Stimulated activated naive B cell treated with anti-CD40 and anti-IgM and Interleukin-4, amounts not matched to agents 10 μg/mL and 1 μg/mL and 100 μg/mL, for 72 hours (primary cell): Measurements from ENCODE around the gene POGZ.

Experiments
- ATAC-seq, 2 donors: fragments of 150-1000 bp; cut with Tn5 transposase; replicated peaks; 2 replicates each; pipeline ENCODE4 v1.10.0; 2021; ENCODE audit warnings: moderate library complexity in 1 of 2
- DNase-seq: peaks from one replicate; pipeline ENCODE4 v3.0.0; 2021
- H3K27ac Mint-ChIP-seq: one replicate; pipeline ENCODE4 v1.8.0; 2022; ENCODE audit warnings: mild to moderate bottlenecking, mixed read lengths
- H3K27me3 Mint-ChIP-seq, 2 donors: one replicate each; pipeline ENCODE4 v1.8.0; 2022; ENCODE audit warnings: mixed read lengths in 2 of 2
- H3K36me3 Mint-ChIP-seq, 2 donors: one replicate each; pipeline ENCODE4 v1.8.0; 2022; ENCODE audit warnings: mixed read lengths in 2 of 2, mild to moderate bottlenecking in 1 of 2
- H3K4me1 Mint-ChIP-seq, 2 donors: one replicate each; pipeline ENCODE4 v1.8.0; 2022; ENCODE audit warnings: mixed read lengths in 2 of 2, mild to moderate bottlenecking in 1 of 2
- H3K4me3 Mint-ChIP-seq, 2 donors: one replicate each; pipeline ENCODE4 v1.8.0; 2022; ENCODE audit warnings: mild to moderate bottlenecking in 2 of 2, mixed read lengths in 2 of 2, moderate library complexity in 1 of 2
- H3K9me3 Mint-ChIP-seq, 2 donors: one replicate each; pipeline ENCODE4 v1.8.0; 2022; ENCODE audit warnings: mixed read lengths in 2 of 2, mild to moderate bottlenecking in 1 of 2

Gene POGZ

GRCh38 chr1:151368393-151369301, 90.6 kb downstream of the POGZ start:
- no peak overlapping the region for H3K4me3 Mint-ChIP-seq
- H3K27ac Mint-ChIP-seq, result no peak overlapping the region

GRCh38 chr1:151367658-151368392, 91.5 kb downstream of the POGZ start:
- H3K4me3 Mint-ChIP-seq, result no peak overlapping the region
- DNase-seq (no peak), ATAC-seq (no peak)
- no peaks in the 10 kb centered on the region for H3K36me3 Mint-ChIP-seq
- H3K9me3 Mint-ChIP-seq, result peaks cover 0 to 2% of the 10 kb centered on the region in 2 donors
- no peaks in the 10 kb centered on the region for H3K4me1 Mint-ChIP-seq
- no peak overlapping the region for H3K27ac Mint-ChIP-seq
- peaks cover 0 to 3% of the 10 kb centered on the region in 2 donors for H3K27me3 Mint-ChIP-seq

More at GRCh38 chr1:151368393-151369301, 90.6 kb downstream of the POGZ start:
- Mint-ChIP-seq H3K9me3 (no peaks in the 10 kb centered on the region), H3K27me3 (peaks cover 0 to 3% of the 10 kb centered on the region in 2 donors), H3K4me1 (no peaks in the 10 kb centered on the region), H3K36me3 (no peaks in the 10 kb centered on the region)
- DNase-seq (no peak), ATAC-seq (no peak)

- Mint-ChIP-seq H3K36me3 (peaks cover 0 to 5% of the 10 kb centered on the region in 2 donors), H3K4me3 (no peak overlapping the region), H3K4me1 (no peaks in the 10 kb centered on the region), H3K27ac (no peak overlapping the region), H3K27me3 (peaks cover 0 to 3% of the 10 kb centered on the region in 2 donors), H3K9me3 (peaks cover 4 to 5% of the 10 kb centered on the region in 2 donors)
- DNase-seq (no peak), ATAC-seq (no peak)
Observed at GRCh38 chr1:151364996-151365395, 94.3 kb downstream of the POGZ start.

GRCh38 chr1:151362308-151363155, 96.8 kb downstream of the POGZ start:
- H3K4me3 Mint-ChIP-seq, result no peak overlapping the region
- H3K27ac Mint-ChIP-seq, result no peak overlapping the region
- DNase-seq (no peak), ATAC-seq (no peak)
- H3K9me3 Mint-ChIP-seq, result peaks cover 4 to 5% of the 10 kb centered on the region in 2 donors
- H3K4me1 Mint-ChIP-seq, result no peaks in the 10 kb centered on the region
- H3K36me3 Mint-ChIP-seq, result peaks cover 0 to 5% of the 10 kb centered on the region in 2 donors
- H3K27me3 Mint-ChIP-seq, result peaks cover 0 to 3% of the 10 kb centered on the region in 2 donors

- no peak overlapping the region for H3K27ac Mint-ChIP-seq
- no peaks in the 10 kb centered on the region for H3K4me1 Mint-ChIP-seq
- H3K36me3 Mint-ChIP-seq, result peaks cover 0 to 5% of the 10 kb centered on the region in 2 donors
- H3K9me3 Mint-ChIP-seq, result peaks cover 4 to 5% of the 10 kb centered on the region in 2 donors
- H3K27me3 Mint-ChIP-seq, result peaks cover 0 to 3% of the 10 kb centered on the region in 2 donors
- H3K4me3 Mint-ChIP-seq, result no peak overlapping the region
- DNase-seq (no peak), ATAC-seq (no peak)
Observed at GRCh38 chr1:151361883-151362282, 97.4 kb downstream of the POGZ start.

- Mint-ChIP-seq H3K27me3 (no peaks in the 10 kb centered on the region), H3K4me1 (peaks cover 0 to 1% of the 10 kb centered on the region in 2 donors), H3K36me3 (peaks cover under 1 to 1% of the 10 kb centered on the region in 2 donors), H3K27ac (no peak overlapping the region), H3K4me3 (no peak overlapping the region), H3K9me3 (peaks cover 1 to 3% of the 10 kb centered on the region in 2 donors)
- DNase-seq (no peak), ATAC-seq (no peak)
Observed at GRCh38 chr1:151356696-151357095, 102.6 kb downstream of the POGZ start.
